ENCODE results near the gene DAPK3.
"Not testable (repeated sequence)": the region's sequence is repeated elsewhere in the genome, so short reads cannot be mapped to it uniquely, and the experiment has no call there.

The DAPK3 gene

DNA sequence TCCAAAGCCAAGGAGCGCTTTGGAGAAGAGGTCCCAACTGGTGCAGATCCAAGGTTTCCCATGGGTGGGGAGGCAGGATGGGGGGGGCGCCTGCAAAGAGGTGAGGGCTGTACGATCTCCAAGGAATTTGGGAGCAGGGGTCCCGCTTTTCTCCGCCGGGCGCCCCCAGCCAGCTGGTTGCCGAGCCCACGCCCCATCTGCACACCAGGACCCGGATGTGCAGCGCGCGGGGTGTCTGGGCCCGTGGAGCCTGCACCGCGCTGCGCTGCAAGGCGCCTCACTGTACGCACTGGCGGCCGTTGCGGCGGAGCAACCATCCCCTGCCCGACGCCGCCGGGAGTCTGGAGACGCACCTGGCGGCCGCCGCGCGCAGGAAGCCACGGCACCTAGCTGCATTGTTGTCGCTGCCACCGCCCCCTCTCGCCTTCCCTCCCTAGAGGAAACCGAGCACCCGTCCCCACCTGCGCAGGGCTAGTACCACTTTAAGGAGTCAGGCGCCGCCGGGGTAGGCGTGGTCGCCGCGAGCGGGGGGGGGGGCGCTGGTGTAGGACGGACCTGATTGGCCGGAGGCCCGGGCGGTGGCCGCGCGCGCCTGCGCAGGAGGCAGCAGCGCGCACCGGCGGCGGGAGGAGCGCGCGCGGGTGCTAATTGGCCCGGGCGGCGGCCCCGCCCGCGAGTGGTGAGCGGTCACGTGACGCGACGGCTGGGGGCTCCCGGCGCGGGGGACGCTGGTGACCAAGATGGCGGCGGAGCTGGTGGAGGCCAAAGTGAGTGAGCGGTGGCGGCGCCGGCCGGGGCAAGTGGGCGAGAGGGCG is 36.3 kb upstream of the DAPK3 start, which contains the start of gene PIAS4:
Gene PIAS4 (plus strand): TSS at position 716 of the 815 bp plus-strand sequence. CDS start 25 bp downstream, at position 741.
- no peaks in the 10 kb centered on the region for H3K9me3 ChIP-seq
- H3K27me3 ChIP-seq = no peaks in the 10 kb centered on the region
- H3K27ac ChIP-seq = peak within 1 kb of the TSS; percentile 79 to 86
- H3K4me3 ChIP-seq = peak within 1 kb of the TSS; percentile 89 to 94
- DNase-seq = peak; percentile 96 to 98
- peaks cover 0 to 46% (median 40%) of the 10 kb centered on the region in 4 donors for H3K4me1 ChIP-seq
- intact Hi-C loops (cut with DNase I; ENCODE audit: low total_unique reads) = loop anchor here (5.0 kb wide), 2 partner anchors 50 to 825 kb away; no protein-coding TSS in a partner anchor
- TF ChIP-seq, protein P1, sequence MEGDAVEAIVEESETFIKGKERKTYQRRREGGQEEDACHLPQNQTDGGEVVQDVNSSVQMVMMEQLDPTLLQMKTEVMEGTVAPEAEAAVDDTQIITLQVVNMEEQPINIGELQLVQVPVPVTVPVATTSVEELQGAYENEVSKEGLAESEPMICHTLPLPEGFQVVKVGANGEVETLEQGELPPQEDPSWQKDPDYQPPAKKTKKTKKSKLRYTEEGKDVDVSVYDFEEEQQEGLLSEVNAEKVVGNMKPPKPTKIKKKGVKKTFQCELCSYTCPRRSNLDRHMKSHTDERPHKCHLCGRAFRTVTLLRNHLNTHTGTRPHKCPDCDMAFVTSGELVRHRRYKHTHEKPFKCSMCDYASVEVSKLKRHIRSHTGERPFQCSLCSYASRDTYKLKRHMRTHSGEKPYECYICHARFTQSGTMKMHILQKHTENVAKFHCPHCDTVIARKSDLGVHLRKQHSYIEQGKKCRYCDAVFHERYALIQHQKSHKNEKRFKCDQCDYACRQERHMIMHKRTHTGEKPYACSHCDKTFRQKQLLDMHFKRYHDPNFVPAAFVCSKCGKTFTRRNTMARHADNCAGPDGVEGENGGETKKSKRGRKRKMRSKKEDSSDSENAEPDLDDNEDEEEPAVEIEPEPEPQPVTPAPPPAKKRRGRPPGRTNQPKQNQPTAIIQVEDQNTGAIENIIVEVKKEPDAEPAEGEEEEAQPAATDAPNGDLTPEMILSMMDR (IDR thresholded peaks at IDR 0.05) = no peak
- H3K36me3 ChIP-seq = peaks cover 0 to 12% (median 0%) of the 10 kb centered on the region in 3 donors

DNA sequence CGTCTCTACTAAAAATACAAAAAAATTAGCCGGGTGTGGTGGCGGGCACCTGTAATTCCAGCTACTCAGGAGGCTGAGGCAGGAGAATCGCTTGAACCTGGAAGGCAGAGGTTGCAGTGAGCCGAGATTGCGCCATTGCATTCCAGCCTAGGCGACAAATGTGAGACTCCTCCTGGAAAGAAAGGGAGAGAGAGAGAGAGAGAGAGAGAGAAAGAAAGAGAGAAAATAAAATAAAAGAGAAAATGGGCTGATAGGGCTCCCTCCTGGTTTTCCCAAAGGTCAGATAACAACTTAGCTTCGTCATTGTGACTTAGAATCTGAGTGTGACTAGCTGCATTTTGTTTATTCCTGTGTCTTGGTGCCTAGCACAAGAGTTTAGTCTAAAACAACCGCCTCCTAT is 34.5 kb upstream of the DAPK3 start:
- not testable (repeated sequence) for H3K9me3 ChIP-seq, H3K27me3 ChIP-seq, H3K4me3 ChIP-seq, H3K36me3 ChIP-seq, H3K27ac ChIP-seq, DNase-seq
- peaks cover 0 to 32% (median 29%) of the 10 kb centered on the region in 4 donors for H3K4me1 ChIP-seq
- intact Hi-C loops (cut with DNase I; ENCODE audit: low total_unique reads) = loop anchor here (5.0 kb wide), 2 partner anchors 52 to 823 kb away; no protein-coding TSS in a partner anchor

DNA sequence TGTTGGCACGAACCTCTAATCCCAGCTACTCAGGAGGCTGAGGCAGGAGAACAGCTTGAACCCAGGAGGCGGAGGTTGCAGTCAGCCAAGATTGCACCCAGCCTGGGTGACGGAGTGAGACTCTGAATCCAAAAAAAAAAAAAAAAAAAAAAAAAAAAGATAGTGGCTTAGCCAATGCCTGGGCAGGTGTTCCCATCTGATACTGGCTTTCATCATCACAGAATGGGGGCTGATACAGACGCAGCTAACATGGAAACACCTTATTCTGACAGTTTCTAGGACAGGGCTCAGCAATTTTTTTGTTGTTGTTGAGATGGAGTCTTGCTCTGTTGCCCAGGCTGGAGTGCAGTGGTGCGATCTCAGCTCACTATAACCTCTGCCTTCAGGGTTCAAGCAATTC is 29.9 kb upstream of the DAPK3 start:
- H3K27ac ChIP-seq; DNase-seq; H3K4me3 ChIP-seq; H3K9me3 ChIP-seq; H3K4me1 ChIP-seq; intact Hi-C loops (cut with DNase I; ENCODE audit: low total_unique reads); H3K36me3 ChIP-seq; H3K27me3 ChIP-seq: not testable (repeated sequence)

DNA sequence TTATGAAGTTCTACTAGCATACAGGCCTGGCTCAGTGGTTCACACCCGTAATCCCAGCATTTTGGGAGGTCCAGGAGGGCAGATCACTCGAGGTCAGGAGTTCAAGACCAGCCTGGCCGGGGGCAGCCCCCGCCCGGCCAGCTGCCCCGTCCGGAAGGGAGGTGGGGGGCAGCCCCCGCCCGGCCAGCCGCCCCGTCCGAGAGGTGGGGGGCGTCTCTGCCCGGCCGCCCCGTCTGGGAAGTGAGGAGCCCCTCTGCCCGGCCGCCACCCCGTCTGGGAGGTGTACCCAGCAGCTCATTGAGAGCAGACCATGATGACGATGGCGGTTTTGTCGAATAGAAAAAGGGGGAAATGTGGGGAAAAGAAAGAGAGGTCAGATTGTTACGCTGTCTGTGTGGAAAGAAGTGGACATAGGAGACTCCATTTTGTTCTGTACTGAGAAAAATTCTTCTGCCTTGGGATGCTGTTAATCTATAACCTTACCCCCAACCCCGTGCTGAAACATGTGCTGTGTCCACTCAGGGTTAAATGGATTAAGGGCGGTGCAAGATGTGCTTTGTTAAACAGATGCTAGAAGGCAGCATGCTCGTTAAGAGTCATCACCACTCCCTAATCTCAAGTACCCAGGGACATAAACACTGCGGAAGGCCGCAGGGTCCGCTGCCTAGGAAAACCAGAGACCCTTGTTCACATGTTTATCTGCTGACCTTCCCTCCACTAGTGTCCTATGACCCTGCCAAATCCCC is 27.9 kb upstream of the DAPK3 start:
- H3K27me3 ChIP-seq; H3K4me1 ChIP-seq; H3K27ac ChIP-seq; intact Hi-C loops (cut with DNase I; ENCODE audit: low total_unique reads); H3K36me3 ChIP-seq; H3K4me3 ChIP-seq; H3K9me3 ChIP-seq; DNase-seq: not testable (repeated sequence)

DNA sequence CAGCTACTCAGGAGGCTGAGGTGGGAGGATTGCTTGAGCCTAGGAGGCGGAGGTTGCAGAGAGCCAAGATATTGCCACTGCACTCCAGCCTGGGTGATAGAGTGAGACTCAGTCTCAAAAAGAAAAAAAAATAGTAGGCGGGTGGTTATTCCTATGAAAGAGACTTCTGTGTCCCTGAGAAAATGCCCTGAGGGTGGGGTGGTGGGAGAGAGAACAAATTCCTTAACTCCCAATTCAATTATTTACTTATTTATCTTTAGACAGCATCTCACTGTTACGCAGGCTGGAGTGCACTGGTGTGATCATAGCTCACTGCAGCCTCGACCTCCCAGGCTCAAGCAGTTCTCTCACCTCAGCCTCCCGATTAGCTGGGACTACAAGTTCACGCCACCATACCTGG is 24.7 kb upstream of the DAPK3 start:
- no peaks in the 10 kb centered on the region for H3K4me1 ChIP-seq
- H3K36me3 ChIP-seq = no peaks in the 10 kb centered on the region
- H3K27me3 ChIP-seq = no peaks in the 10 kb centered on the region
- intact Hi-C loops (cut with DNase I; ENCODE audit: low total_unique reads) = no loop called here
- H3K27ac ChIP-seq = no peak overlapping the region
- H3K9me3 ChIP-seq = no peaks in the 10 kb centered on the region
- TF ChIP-seq, protein P1 (IDR thresholded peaks at IDR 0.05) = no peak
- no peak overlapping the region for H3K4me3 ChIP-seq
- no peak for DNase-seq

DNA sequence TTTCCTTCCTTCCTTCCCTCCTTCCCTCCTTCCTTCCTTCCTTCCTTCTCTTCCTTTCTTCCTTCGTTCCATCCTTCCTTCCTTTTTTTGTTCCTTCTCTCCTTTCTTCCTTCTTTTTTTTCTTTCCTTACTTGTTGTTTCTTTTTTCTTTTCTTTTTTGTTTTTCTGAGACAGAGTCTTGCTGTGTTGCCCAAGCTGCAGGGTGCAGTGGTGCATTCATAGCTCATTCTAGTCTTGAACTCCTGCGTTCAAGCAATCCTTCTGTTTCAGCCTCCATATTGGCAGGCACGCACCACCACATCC is 19.9 kb upstream of the DAPK3 start:
- Histone ChIP-seq H3K4me1 (peaks cover 0 to 25% (median 21%) of the 10 kb centered on the region in 4 donors), H3K36me3 (no peaks in the 10 kb centered on the region), H3K27ac (no peak overlapping the region), H3K4me3 (no peak overlapping the region), H3K9me3 (no peaks in the 10 kb centered on the region), H3K27me3 (no peaks in the 10 kb centered on the region)
- intact Hi-C loops (cut with DNase I; ENCODE audit: low total_unique reads) = no loop called here
- no peak for DNase-seq
- TF ChIP-seq, protein P1 (IDR thresholded peaks at IDR 0.05) = no peak
